HG03039 (cell line): Measurements from ENCODE around the gene SLC26A9.

Experiments used
- ATAC-seq: cut with Tn5 transposase; IDR thresholded peaks from one replicate; pipeline ENCODE4 v1.9.1; 2021; ENCODE audit warnings: mild to moderate bottlenecking, moderate library complexity; ENCODE audit not compliant: unreplicated experiment

SLC26A9 gene

DNA sequence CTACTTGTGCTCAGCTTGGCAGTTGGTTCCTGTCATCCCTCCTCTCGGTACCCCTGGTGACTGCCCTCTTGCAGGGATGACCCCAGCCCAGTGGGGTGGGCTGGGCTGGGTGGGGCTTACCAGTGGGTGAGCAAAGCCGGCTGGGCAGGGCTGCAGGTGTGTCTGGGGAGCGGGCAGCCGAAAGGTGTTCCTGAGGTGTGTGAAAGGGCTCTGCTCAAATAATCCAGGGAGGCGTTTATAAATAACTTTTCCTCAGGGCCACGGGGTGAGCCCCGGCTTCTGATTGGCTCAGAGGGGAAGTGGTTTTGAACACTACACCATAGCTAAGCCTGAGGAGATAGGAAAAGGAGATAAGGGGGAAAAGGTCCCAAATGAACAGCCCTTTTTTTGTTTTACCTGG lies at the start of gene SLC26A9:
TSS of gene SLC26A9 (minus strand) at position 212 of the 400 bp plus-strand sequence. CDS start 7,636 bp downstream, outside the sequence.
- no peak for ATAC-seq

DNA sequence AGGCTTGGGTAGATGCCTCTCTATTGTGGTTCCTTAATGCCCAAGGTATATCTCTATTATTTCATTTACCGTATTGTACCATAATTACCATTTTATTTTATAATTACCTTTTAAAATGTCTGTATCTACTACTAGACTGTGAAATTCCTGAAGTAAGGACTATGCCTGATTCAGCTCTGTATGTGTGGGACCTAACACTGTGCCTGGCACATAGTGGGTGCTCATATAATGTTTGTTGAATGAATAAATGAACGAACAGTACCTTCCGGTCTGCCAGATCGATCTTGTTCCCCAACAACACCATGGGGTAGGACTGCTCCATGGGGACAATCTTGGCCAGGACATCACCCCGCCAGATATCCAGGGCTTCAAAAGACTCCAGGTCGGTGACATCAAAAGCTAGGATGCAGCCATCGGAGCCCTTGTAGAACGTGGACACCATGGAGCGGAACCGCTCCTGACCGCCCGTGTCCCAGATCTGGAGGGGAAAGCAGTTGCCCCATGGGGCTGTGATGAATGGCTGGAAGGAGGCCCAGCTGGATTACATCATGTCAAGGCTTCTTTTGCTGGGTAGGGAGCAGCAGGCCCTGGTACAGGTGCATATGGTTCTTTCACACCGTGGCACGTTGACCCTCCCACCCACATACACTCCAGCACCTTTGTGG lies 49.1 kb upstream of the SLC26A9 start:
- ATAC-seq: no peak

DNA sequence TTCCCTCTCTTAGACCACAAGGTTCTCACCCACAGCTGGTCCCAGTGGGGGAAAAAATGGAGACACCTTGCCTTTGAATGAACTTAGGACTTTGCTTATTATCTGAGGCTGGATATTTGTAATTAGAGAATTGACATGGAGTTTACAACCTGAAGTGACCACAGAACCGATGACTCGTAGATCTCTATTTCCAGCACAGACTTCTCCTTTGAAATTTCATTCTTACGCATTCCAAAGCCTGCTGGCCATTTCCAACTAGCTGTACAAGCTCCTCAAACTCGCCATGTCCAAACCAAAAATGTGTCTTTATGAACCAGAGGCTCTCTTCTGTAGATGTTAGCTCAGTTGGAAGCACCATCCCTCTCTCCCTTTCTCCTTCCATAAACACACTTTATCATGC lies 48.0 kb upstream of the SLC26A9 start:
- ATAC-seq: no peak

DNA sequence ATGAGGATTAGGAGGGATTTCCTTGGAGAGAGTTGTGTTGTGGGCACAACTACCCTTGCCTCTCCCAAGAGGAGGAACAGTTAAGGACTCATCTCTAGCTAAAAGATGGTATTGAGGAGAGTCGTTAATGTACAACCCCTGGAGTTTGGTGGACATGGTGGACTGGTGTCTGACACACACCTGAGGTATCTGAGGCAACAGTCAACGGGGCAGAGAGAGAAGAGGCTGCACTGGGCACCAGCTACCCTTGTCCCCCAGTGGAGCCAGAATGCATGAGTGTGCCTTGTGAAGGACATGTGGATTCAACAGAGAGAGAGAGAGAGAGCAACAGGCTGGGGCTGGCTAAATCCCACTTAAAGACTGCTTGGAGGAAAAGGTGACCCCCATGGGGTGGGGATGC lies 47.0 kb upstream of the SLC26A9 start:
- no peak for ATAC-seq

GRCh38 chr1:205989786-205990185 lies 46.5 kb upstream of the SLC26A9 start:
- ATAC-seq: no peak

DNA sequence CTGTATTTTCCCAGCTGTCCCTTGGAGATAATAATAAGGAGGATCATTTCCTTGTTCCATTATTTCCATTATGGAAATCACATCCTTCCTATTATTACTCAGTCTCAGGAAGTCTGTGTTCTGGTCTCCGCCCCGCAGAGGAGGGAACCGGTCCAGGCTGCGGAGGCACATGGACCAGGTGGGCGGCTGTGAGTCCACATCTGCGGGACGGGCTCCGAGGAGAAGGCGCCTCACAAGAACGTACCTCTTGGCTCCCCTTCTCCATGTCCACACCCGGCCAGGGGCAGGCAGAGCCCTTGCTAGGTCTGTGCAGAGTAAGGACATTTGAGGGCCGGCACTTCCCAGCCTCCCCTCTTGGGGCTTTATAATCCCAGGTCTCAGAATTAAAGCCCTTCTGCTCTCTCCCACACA lies 45.3 kb upstream of the SLC26A9 start:
- no peak for ATAC-seq

- no peak for ATAC-seq
These were observed 43.6 kb upstream of the SLC26A9 start for GRCh38 chr1:205986861-205987260.

- no peak for ATAC-seq
These were observed 43.0 kb upstream of the SLC26A9 start for GRCh38 chr1:205986292-205986691.

- ATAC-seq: no peak
These were observed 42.2 kb upstream of the SLC26A9 start for GRCh38 chr1:205985330-205986005.

GRCh38 chr1:205983925-205984725 lies 40.9 kb upstream of the SLC26A9 start:
- no peak for ATAC-seq

- ATAC-seq: no peak
These were observed 38.0 kb upstream of the SLC26A9 start for GRCh38 chr1:205981257-205981656.

DNA sequence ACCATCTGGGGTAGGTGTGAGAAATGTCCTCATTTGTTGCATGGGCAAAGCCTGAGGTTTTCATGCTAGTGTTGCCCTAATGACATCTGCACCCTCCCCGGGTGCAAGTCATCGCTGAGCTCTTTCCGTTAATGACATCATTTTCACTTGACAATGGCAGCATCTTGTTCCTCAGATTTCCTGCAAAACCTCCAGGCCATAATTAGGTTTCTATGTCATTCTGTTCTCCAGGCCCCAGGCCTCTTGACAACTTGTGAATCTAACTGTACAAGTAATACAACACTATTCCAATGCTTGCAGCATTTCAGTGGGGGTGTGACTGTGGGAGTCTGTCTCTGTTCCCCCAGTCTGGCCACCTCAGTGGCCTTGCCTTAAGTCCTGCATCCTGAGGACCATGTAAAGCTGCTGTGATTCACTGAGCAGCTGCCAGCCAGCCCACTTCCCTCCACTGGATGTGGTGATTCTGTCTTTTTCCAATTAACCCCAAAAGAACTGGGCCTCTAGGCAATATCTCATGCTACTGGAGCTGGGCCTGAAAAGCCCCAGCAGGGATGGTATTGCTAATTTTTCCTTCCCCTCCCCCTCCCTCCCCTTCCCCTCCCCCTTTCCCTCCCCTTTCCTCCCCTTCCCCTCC lies 37.1 kb upstream of the SLC26A9 start:
- no peak for ATAC-seq

DNA sequence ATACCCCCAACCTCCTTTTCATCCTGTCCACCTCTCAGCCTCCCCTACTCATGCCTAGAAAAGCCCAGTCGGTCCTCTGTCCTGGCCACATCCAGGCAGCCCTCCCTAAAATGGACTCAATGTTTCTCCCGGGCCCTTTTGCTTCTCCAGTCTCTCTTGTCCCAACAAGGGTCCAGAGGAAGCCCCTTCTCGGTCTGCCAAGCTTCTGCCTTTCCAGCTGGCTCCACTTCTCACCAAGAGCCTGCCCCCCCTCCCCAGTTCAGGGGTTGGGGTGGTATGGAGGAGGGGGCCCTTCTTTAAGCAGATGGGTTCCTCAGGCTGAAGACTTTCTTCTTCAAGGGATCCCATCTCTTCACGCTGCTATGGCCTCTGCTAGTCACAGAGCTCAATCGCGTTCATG lies 36.0 kb upstream of the SLC26A9 start:
- ATAC-seq: no peak

DNA sequence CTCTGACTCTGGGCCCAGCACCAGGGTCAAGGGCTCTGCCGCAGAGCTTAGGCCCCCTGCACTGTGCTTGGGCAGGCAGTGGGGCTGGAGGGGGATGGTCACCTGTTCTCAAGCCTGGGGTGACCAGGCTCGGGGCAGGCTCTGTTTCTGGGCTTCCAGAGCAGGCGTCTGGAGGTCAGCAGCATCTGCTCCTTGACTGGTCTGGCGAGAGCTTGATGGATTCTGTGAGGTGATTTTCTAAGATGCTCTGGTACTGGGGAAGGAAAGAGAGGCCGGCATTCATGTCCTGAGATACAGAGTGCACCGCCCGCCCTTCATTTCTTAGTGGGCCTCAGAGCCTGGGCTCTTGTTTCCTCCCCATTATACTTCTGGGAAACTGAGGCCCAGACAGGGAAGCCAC lies 35.4 kb upstream of the SLC26A9 start:
- no peak for ATAC-seq

- ATAC-seq: no peak
These were observed 34.3 kb upstream of the SLC26A9 start for GRCh38 chr1:205977402-205978014.

- no peak for ATAC-seq
These were observed 33.6 kb upstream of the SLC26A9 start for GRCh38 chr1:205976708-205977401.

DNA sequence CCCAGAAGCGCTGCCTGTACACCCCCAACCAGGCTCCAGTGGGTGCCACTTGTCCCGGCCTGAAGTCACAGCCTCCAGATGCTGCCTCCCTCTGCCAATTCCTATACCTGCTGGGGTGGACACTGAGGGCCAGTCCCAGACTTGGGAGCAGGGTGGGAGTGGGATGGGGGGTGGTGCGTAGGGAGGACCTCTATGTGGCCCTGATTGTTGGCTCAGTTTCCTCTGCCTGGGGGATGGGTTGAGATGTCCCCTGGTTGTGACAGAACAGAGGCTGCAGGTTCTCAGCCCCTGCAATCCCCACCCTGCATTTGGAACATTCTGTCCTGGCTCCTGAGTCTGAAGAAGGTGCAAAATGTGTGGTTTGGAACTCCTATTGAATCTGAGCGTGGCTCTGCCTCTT lies 32.8 kb upstream of the SLC26A9 start:
- no peak for ATAC-seq

- no peak for ATAC-seq
These were observed 32.2 kb upstream of the SLC26A9 start for GRCh38 chr1:205975387-205975998.

- ATAC-seq: no peak
These were observed 31.5 kb upstream of the SLC26A9 start for GRCh38 chr1:205974712-205975111.
